Body of pancreas (tissue), 4 donors: ENCODE measurements around the gene EEPD1.

Experiments
- CTCF ChIP-seq, 7 experiments: fragments of 450-650 bp in 4 of 7; fragments of 200-600 bp in 3 of 7; sonication (generic) in 3 of 7; IDR thresholded peaks; one replicate each; pipeline ENCODE4 v1.5.1; 2016 to 2019; ENCODE audit warnings: antibody characterized with exemption in 7 of 7
- POLR2A ChIP-seq, 3 donors: fragments of 450-650 bp; IDR thresholded peaks; one replicate each; pipeline ENCODE4 v1.6.1; 2016; ENCODE audit warnings: antibody characterized with exemption in 3 of 3, mild to moderate bottlenecking in 2 of 3

DNA sequence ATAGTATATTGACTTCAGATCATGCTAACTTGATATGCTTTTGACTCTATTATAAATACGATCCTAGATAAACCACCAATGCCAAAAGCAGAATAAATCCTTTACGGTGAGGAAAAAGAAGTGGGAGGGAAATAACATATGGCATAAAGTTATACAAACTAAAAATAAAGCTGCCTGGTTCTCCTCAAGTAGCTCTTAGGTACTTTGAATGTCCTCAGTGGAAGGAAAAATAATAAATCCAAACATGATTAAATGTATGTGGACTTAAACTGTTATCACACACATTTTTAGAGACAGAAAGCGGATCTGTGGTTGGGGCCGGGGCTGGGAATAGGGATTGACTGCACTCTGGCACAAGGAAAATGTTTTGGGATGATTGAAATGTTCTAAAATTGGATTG, 23.6 kb downstream of the EEPD1 start:
- no peak for TF ChIP-seq CTCF (IDR thresholded peaks at IDR 0.05)
- no peak for TF ChIP-seq POLR2A (IDR thresholded peaks at IDR 0.05)
